HCEC 1CT (cell line): Measurements from ENCODE around the gene RAB3IP.
A peak's percentile ranks its signal among the peaks of the same experiment; 100 is the strongest.
"Not testable (repeated sequence)": the region's sequence is repeated elsewhere in the genome, so short reads cannot be mapped to it uniquely, and the experiment has no call there.

Experiments
- DNase-seq: peaks from one replicate; pipeline ENCODE4 v3.0.0-alpha.2; 2017

Gene RAB3IP

DNA sequence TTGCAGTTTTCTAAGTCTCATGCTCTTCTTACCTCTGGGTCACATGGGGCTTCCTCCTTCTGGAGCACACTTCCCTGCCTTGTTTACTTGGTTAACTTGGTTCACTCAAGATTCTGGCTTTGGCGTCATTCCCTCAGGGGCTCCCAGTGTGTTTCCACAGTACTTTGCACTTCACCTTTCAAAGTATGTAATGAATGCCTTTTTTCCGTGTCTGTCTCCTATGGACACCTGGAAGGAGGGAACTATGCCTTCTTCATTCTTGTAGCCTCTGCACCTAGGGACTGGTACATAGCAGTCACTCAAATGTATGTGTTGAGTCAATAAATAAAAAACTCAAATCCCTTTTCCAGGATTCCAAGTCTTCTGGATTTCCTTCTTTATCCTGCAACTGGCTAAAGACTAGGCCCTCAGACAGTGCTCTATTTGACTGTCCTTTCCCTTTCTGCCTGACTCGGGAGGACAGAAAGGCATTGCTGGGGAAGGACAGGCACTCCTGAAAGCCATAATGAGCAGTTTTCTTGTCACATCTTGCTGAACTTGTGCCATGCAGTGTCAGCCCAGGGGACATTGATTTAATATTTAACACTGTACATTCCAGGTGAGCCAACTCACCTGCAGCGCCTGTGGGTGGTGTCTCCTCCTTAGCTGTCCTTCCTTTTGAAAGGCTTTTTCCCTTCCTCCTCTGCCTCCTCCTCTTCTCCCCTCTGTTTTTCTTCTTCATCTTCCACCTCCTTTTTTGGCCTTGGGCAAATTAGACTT lies 99.2 kb downstream of the RAB3IP start:
- DNase-seq = no peak

DNA sequence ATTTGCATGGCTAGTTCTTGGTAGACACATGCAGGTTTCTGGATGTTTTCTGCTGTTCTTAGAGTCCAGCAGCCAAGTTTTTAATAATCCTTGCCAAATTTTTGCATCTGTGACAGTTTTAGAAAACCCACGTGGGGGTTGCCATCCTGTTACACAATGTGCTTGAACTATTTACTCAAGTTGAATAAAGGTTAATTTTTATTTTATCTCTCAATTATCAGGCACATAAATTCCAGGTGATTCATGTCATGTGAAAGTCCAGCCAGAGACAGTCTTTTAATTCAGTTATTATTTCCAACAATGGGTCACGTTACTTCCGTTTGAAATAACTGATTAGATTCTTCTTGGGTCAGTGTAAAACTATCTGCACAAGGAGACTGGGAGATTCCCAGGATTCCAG lies 102.1 kb downstream of the RAB3IP start:
- no peak for DNase-seq

- no peak for DNase-seq
Observed at GRCh38 chr12:69843608-69844007, 104.9 kb downstream of the RAB3IP start.

- no peak for DNase-seq
Observed at GRCh38 chr12:69844416-69844815, 105.8 kb downstream of the RAB3IP start.

DNA sequence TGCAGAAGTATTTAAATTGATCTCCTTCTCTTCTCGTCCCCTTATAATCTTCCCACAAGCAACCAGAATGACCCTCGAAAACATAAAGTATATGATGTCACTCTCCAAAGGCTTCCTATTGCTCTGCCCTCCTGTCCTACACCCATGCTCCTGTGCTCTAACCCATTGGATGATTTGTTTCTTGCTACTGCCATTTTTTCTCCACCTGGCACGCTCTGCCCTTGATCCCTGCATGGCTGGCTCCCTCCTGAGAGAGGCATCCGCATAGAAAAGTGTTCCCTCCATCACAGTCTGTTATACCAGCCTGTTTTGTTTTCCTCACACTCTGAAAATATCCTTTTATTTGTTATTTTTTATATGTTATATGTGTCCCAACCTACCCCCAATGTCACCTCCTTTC lies 106.2 kb downstream of the RAB3IP start:
- DNase-seq = no peak

DNA sequence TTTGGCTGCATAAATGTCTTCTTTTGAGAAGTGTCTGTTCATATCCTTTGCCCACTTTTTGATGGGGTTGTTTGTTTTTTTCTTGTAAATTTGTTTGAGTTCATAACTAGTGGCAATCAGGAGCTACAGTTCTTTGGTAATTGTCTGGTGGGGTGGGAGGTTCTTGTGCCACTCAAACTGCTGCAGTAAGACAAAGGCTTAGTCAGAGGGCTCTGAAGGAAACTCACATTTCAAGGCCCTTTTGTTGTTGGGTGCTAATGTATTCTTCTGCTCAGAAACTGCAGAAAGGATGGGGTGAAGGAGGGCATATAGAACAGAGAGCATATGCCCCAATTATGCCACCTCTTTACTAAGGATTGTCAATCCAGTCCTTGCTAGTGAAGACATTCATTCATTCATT lies 108.3 kb downstream of the RAB3IP start:
- no peak for DNase-seq

GRCh38 chr12:69851976-69852375 lies 113.3 kb downstream of the RAB3IP start:
- DNase-seq = no peak

GRCh38 chr12:69853176-69853961 lies 114.7 kb downstream of the RAB3IP start:
- not testable (repeated sequence) for DNase-seq

- DNase-seq = no peak
Observed at GRCh38 chr12:69866698-69867097, 128.0 kb downstream of the RAB3IP start.

DNA sequence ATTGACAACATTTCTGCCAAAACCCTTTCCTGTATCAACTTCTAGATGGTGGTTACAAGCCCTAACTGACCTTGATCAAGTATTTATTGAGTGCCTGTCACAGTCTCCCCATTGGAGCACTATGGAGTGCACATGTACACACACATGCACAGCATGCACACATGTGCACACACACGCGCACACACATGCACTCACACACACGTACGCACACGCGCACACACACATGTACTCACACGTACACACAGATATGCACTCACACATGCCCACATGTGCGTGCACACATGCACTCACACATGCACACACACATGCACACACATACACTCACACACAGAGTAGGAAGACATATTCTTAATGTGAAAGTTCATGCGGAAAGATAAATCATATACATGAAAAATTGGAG lies 130.0 kb downstream of the RAB3IP start:
- DNase-seq = no peak

DNA sequence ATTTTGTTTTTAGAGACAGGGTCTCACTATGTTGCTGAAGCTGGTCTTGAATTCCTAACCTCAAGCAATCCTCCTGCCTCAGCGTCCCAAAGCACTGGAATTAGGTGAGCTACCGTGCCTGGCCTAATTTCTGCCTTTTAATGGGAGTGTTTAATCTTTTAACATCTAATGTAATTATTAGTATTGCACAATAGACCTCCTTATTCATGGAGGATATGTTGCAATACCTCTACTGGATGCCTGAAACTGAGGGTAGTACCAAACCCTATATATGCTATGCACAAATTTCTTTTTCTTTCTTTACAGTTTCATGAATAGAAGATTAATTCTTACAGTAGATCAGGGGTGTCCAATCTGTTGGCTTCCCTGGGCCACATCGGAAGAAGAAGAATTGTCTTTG lies 134.1 kb downstream of the RAB3IP start:
- peak; percentile 25 for DNase-seq
